Right atrium auricular region (tissue), 2 donors: Measurements from ENCODE around the gene SDHB. TPM values are rescaled to one million over a fixed set of nuclear protein-coding genes. Genes with fewer than 3 reads are reported as not detected.

ENCODE experiments used
- DNase-seq: peaks from one replicate; pipeline ENCODE4 v3.0.0-alpha.2; 2019; ENCODE audit warnings: low spot score
- H3K27ac ChIP-seq, 2 donors: fragments of 200-600 bp; sonication (generic); 1 replicate in 1 of 2; 2 replicates in 1 of 2; pipeline ENCODE4 v1.5.1; 2016 to 2019
- H3K27me3 ChIP-seq, 2 donors: fragments of 200-600 bp; sonication (generic); one replicate each; pipeline versions ENCODE4 v1.5.1 to v1.6.0; 2017 to 2019
- H3K36me3 ChIP-seq: fragments of 200-600 bp; sonication (generic); one replicate; pipeline ENCODE4 v1.5.1; 2016
- H3K4me1 ChIP-seq, 2 donors: fragments of 200-600 bp; sonication (generic); one replicate each; pipeline versions ENCODE4 v1.5.1 to v1.6.0; 2017 to 2019
- H3K4me3 ChIP-seq, 2 donors: fragments of 200-600 bp; sonication (generic); 1 replicate in 1 of 2; 2 replicates in 1 of 2; pipeline ENCODE4 v1.5.1; 2017 to 2019; ENCODE audit warnings: mild to moderate bottlenecking in 1 of 2, moderate library complexity in 1 of 2
- H3K9me3 ChIP-seq, 2 donors: fragments of 200-600 bp; sonication (generic); one replicate each; pipeline ENCODE4 v1.5.1; 2019
- total RNA-seq, 2 donors: library from RNA; depleted of rRNA; stranded (reverse); fragments of >200 nt; gene quantifications; one replicate each; pipeline ENCODE4 v1.1.0, GENCODE V29; 2016
- TF ChIP-seq, protein P1 (sequence below), 2 donors: fragments of 200-600 bp; sonication (generic); IDR thresholded peaks; one replicate each; pipeline ENCODE4 v1.5.1; 2019; ENCODE audit warnings: antibody characterized with exemption in 2 of 2

SDHB gene
- total RNA-seq, 2 donors from 2014 or later: 240 to 528 TPM

DNA sequence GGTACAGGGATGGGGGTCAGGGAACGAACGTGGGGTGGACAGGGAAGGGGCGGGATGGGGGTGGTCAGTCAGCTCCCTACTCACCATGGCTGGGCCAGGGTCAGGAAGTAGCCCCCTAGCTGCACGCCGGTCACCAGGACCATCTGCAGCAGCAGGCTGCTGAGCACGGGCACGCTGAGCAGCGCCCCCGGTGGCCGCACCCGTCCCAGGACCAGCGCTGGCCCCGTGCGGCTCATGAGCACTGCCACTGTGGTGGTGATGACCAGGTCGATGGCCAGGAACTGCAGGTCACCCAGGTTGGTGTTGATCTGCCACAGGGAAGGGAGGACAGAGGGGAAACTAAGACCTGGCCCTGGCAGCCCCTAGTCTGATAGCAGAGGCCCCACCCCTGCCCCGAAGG lies 66.9 kb downstream of the SDHB start:
- TF ChIP-seq, protein P1, sequence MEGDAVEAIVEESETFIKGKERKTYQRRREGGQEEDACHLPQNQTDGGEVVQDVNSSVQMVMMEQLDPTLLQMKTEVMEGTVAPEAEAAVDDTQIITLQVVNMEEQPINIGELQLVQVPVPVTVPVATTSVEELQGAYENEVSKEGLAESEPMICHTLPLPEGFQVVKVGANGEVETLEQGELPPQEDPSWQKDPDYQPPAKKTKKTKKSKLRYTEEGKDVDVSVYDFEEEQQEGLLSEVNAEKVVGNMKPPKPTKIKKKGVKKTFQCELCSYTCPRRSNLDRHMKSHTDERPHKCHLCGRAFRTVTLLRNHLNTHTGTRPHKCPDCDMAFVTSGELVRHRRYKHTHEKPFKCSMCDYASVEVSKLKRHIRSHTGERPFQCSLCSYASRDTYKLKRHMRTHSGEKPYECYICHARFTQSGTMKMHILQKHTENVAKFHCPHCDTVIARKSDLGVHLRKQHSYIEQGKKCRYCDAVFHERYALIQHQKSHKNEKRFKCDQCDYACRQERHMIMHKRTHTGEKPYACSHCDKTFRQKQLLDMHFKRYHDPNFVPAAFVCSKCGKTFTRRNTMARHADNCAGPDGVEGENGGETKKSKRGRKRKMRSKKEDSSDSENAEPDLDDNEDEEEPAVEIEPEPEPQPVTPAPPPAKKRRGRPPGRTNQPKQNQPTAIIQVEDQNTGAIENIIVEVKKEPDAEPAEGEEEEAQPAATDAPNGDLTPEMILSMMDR (IDR thresholded peaks at IDR 0.05): peak in 1 of 2 donors; percentile 19
- H3K36me3 ChIP-seq: peaks cover 32% of the 10 kb centered on the region
- no peaks in the 10 kb centered on the region for H3K27me3 ChIP-seq
- H3K27ac ChIP-seq: no peak overlapping the region
- no peak overlapping the region for H3K4me3 ChIP-seq
- H3K9me3 ChIP-seq: no peaks in the 10 kb centered on the region
- DNase-seq: no peak
- peaks cover 0 to 9% of the 10 kb centered on the region in 2 donors for H3K4me1 ChIP-seq

DNA sequence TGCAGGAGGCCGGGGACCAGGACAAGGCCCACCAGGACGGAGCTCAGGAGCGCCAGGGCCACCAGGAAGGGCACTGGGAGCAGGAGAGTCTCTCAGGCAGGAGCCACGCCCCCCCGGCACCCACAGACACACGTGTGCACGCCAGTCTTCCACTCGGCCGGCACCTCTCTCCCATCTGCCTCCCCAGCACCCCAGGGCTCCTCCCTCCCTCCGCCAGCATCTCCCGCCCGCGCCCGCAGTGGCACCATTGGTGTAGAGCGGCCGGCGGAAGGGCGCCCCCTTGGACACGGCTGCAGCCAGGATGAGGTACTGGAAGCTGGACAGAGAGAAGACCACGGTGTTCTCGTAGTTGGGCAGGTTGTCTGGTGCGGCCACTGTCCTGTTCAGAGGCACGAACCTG lies 67.3 kb downstream of the SDHB start:
- H3K27me3 ChIP-seq: no peaks in the 10 kb centered on the region

DNA sequence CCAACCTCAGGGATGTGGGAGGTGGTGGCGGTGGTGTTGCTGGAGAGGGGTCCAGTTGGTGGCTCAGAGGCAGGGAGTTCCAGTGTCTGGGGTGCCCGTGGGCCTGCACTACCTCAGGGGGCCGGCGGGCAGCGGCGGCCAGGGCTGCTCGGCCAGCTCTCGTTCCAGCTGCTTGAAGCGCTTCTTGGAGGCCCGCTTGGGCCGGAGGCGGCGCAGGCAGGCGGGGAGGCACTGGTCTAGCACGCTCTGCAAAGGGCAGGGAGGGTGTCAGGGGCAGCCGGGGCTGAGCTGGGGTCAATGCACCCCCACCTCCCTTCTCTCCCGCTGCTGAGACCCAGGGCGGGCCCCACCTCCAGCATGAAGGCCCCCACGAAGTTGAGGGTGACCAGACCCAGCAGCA lies 67.7 kb downstream of the SDHB start:
- H3K27ac ChIP-seq: no peak overlapping the region
- TF ChIP-seq, protein P1 (IDR thresholded peaks at IDR 0.05): no peak
- peaks cover 32% of the 10 kb centered on the region for H3K36me3 ChIP-seq
- no peaks in the 10 kb centered on the region for H3K9me3 ChIP-seq
- H3K4me3 ChIP-seq: no peak overlapping the region
- no peak for DNase-seq
- no peaks in the 10 kb centered on the region for H3K27me3 ChIP-seq
- H3K4me1 ChIP-seq: peaks cover 0 to 9% of the 10 kb centered on the region in 2 donors

More for the DNA sequence above, 67.3 kb downstream of the SDHB start:
- Histone ChIP-seq H3K9me3 (no peaks in the 10 kb centered on the region), H3K27ac (no peak overlapping the region), H3K4me1 (peaks cover 0 to 9% of the 10 kb centered on the region in 2 donors), H3K36me3 (peaks cover 32% of the 10 kb centered on the region), H3K4me3 (no peak overlapping the region)
- no peak for DNase-seq
- TF ChIP-seq, protein P1 (IDR thresholded peaks at IDR 0.05): no peak

DNA sequence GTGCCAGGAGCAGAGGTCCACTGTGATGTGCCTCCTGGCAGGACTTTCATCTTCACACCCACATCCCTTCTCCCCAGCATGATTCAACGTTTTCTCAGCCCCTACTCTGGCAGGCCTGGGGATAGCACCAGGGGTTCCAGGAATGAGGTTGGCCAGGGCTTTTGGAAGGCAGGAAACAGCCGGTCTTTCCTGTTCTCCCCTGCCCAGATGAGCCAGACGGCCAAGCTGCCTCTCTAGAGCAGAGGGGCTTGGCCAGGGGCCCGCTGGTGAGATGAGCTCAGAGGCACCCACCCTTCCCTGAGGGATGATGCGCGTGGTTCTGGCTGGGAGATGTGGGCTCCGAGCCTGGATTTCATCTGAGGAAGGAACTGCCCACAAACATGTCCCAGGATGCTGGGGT lies 69.1 kb downstream of the SDHB start:
- Histone ChIP-seq H3K4me1 (peaks cover 0 to 20% of the 10 kb centered on the region in 2 donors), H3K27me3 (no peaks in the 10 kb centered on the region)
- DNase-seq: peak; percentile 83

DNA sequence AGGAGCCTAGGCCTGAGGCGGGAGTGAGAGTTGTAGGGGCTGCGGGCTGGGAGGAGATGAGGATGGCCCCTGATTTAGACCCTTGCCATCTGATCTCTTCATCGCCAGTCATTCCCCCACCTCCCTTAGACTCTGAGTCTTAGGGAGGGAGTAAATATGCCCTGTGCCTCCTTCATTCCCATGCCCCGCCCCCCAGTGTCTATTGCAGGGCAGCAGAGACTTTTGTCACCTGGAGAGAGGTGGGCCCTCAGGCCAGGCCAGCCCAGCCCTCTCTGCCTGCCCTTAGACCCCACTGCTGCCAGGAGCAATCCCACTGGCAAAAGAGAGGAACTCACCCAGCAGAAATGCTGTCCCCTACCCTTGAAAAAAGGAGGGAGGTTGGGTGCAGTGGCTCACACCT lies 70.2 kb downstream of the SDHB start:
- H3K27ac ChIP-seq: no peak overlapping the region
- no peaks in the 10 kb centered on the region for H3K27me3 ChIP-seq
- no peak overlapping the region for H3K4me3 ChIP-seq
- H3K36me3 ChIP-seq: peaks cover 20% of the 10 kb centered on the region
- TF ChIP-seq, protein P1 (IDR thresholded peaks at IDR 0.05): no peak
- no peak for DNase-seq
- peaks cover 0 to 30% of the 10 kb centered on the region in 2 donors for H3K4me1 ChIP-seq
- no peaks in the 10 kb centered on the region for H3K9me3 ChIP-seq

More for the DNA sequence above, 69.1 kb downstream of the SDHB start:
- H3K36me3 ChIP-seq: peaks cover 26% of the 10 kb centered on the region
- no peak overlapping the region for H3K4me3 ChIP-seq
- TF ChIP-seq, protein P1 (IDR thresholded peaks at IDR 0.05): no peak
- no peaks in the 10 kb centered on the region for H3K9me3 ChIP-seq
- H3K27ac ChIP-seq: peak overlapping the region; percentile 7 to 29

DNA sequence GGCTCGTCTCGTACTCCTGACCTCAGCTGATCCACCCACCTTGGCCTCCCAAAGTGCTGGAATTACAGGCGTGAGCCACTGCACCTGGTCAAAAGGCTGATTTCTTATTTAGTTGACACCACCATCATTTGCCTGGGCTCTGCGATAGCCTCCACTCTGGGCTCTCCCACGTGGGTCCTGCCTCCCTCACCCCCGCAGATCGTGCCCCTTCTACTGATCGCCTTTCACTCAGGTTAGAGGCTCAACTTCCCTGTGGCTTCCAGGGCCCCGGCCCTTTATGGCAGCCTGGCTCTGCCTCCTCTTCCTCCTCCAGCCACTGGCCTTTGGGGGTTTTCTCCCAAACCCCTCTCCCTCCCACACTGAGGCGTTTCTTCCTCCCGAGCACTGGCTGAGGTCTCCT lies 70.9 kb downstream of the SDHB start:
- peaks cover 15% of the 10 kb centered on the region for H3K36me3 ChIP-seq
- no peaks in the 10 kb centered on the region for H3K9me3 ChIP-seq
- peaks cover 0 to 34% of the 10 kb centered on the region in 2 donors for H3K4me1 ChIP-seq
- TF ChIP-seq, protein P1 (IDR thresholded peaks at IDR 0.05): no peak
- H3K4me3 ChIP-seq: no peak overlapping the region
- H3K27me3 ChIP-seq: no peaks in the 10 kb centered on the region
- H3K27ac ChIP-seq: no peak overlapping the region
- no peak for DNase-seq
